ENCODE measurements around the gene SNX9. TPM values are rescaled to one million over a fixed set of nuclear protein-coding genes. Genes with fewer than 3 reads are reported as not detected.
A peak's percentile ranks its signal among the peaks of the same experiment; 100 is the strongest.

SNX9 gene
- total and polyA plus RNA-seq, 2 of the 8 experiments (the other 6 are each of a cell fraction or from before 2014, with no cell fraction given), result 11.8 to 23.2 TPM

DNA sequence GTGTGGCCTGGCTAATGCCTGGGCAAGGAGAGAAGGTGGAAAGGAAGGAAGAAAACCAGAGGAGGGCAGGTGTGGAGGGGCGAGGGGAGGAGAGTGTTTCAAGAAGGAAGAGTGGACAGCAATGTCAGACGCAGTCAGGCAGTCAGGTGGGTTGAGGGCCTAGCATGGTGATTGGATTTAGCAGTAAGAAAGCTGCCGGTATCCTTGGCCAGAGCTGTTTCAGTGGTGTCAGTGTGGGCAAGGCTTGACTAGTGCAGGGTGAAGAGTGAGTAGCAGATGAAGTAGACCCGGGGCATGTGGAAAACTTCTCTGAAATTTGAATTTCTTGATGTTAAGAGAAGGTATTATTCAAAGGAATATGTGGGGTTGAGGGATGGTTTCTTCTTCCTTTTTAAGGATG is 27.0 kb downstream of the SNX9 start:
- WGBS, 2 experiments (ENCODE audit: extremely low coverage in 1 of 2, insufficient coverage in 1 of 2, insufficient read length in 1 of 2, insufficient replicate concordance in 2 of 2, low coverage in 1 of 2, low lambda C conversion rate in 2 of 2, missing lambda C conversion rate in 1 of 2), result 90% methylated on average over 4 of the region's 4 CpGs; no CpG with 5 or more reads in 1 of the 2 experiments

More for the DNA sequence above, 27.0 kb downstream of the SNX9 start:
- TF ChIP-seq PHF8 (conservative IDR thresholded peaks at IDR 0.05; ENCODE audit: low read depth, low read length), result no peak
- no peak for TF ChIP-seq TEAD4 (IDR thresholded peaks at IDR 0.05; ENCODE audit: low read depth, low read length)
- TF ChIP-seq HDAC2 (IDR thresholded peaks at IDR 0.05; ENCODE audit: borderline replicate concordance in 1 of 2, low read depth in 2 of 2, low read length in 2 of 2), result no peak
- TF ChIP-seq JUND (IDR thresholded peaks at IDR 0.05; ENCODE audit: low read length), result no peak
- Histone ChIP-seq H3K56ac (replicated peaks; ENCODE audit: insufficient read length, low read depth, low read length) (no peak overlapping the region), H3K9me3 (ENCODE audit: insufficient read depth in 2 of 2, low read depth in 1 of 2, low read length in 1 of 2) (no peaks in the 10 kb centered on the region), H2BK5ac (ENCODE audit: low read depth, low read length) (peak overlapping the region; percentile 62), H3K4me2 (ENCODE audit: insufficient read depth in 1 of 2, low read depth in 2 of 2, low read length in 2 of 2) (no peak overlapping the region), H3K9ac (replicated peaks in 1 of 4; ENCODE audit: extremely low read depth in 1 of 4, low read depth in 3 of 4, low read length in 3 of 4) (no peak overlapping the region), H3K23ac (ENCODE audit: insufficient read length) (no peak overlapping the region), H3K4ac (replicated peaks; ENCODE audit: insufficient read length, low read depth, low read length) (no peak overlapping the region), H3K27ac (ENCODE audit: low read depth, low read length) (no peak overlapping the region), H2BK12ac (ENCODE audit: low read depth, low read length) (no peak overlapping the region), H4K91ac (replicated peaks; ENCODE audit: insufficient read length, low read length) (no peak overlapping the region), H3K79me1 (ENCODE audit: low read depth, low read length) (peaks cover 10% of the 10 kb centered on the region), H4K8ac (ENCODE audit: extremely low read depth, insufficient read depth, low read length) (no peak overlapping the region), H3K18ac (ENCODE audit: extremely low read depth, low read length) (peak overlapping the region; percentile 55; the same call in 1 of the 2 replicates), H4K20me1 (replicated peaks in 1 of 2; ENCODE audit: control insufficient read depth in 1 of 2, insufficient read depth in 2 of 2, low read length in 2 of 2) (peaks cover 3 to 7% of the 10 kb centered on the region in 2 experiments), H3K23me2 (ENCODE audit: low read depth, low read length) (no peaks in the 10 kb centered on the region), H2BK15ac (ENCODE audit: low read length) (no peak overlapping the region), H2AK5ac (ENCODE audit: low read depth, low read length) (no peak overlapping the region), H2AFZ (ENCODE audit: low read length) (no peak overlapping the region), H3K36me3 (ENCODE audit: control insufficient read depth in 2 of 4, insufficient read depth in 4 of 4, low read length in 3 of 4) (no peaks in the 10 kb centered on the region; a peak in 1 of 8 replicates), H3K79me2 (ENCODE audit: control insufficient read depth in 1 of 2, insufficient read depth in 2 of 2, low read length in 2 of 2) (peaks cover 10 to 100% of the 10 kb centered on the region in 2 experiments), H3K27me3 (replicated peaks in 1 of 4; ENCODE audit: control insufficient read depth in 3 of 4, extremely low read depth in 1 of 4, insufficient read depth in 3 of 4, low read length in 3 of 4) (no peaks in the 10 kb centered on the region), H3K14ac (ENCODE audit: insufficient read length) (no peak overlapping the region), H3K4me3 (ENCODE audit: extremely low read depth in 1 of 4, insufficient read depth in 2 of 4, low read depth in 3 of 4, low read length in 4 of 4) (no peak overlapping the region), H2BK120ac (replicated peaks; ENCODE audit: low read depth, low read length) (no peak overlapping the region), H3K4me1 (replicated peaks in 1 of 4; ENCODE audit: control insufficient read depth in 3 of 4, insufficient read depth in 4 of 4, low read length in 3 of 4) (peaks cover 1 to 14% (median 10%) of the 10 kb centered on the region in 4 experiments; a peak in 5 of 7 replicates), H4K5ac (ENCODE audit: insufficient read length, low read depth, low read length) (no peak overlapping the region), H2BK20ac (ENCODE audit: low read length) (no peak overlapping the region)
- FAIRE-seq (no peak), DNase-seq (ENCODE audit: low read depth in 1 of 2, low spot score in 2 of 2) (no peak)
- CTCF ChIA-PET (ENCODE audit: partially characterized antibody), result no interaction called here
- POLR2A ChIA-PET (ENCODE audit: partially characterized antibody), result no interaction called here

All from H1 (cell line).